Chondrocyte (in vitro differentiated cells): ENCODE measurements around the gene ARFGAP1. TPM values are rescaled to one million over a fixed set of nuclear protein-coding genes. Genes with fewer than 3 reads are reported as not detected.
"Not testable (repeated sequence)": the region's sequence is repeated elsewhere in the genome, so short reads cannot be mapped to it uniquely, and the experiment has no call there.

Source experiments
- DNase-seq: peaks from one replicate; pipeline ENCODE4 v3.0.0; 2021; ENCODE audit warnings: mixed read lengths, low spot score
- H3K27ac Mint-ChIP-seq: one replicate; pipeline ENCODE4 v1.8.0; 2021; ENCODE audit warnings: mild to moderate bottlenecking, moderate library complexity, mixed read lengths; ENCODE audit not compliant: unreplicated experiment
- H3K27me3 Mint-ChIP-seq: 2 replicates; pipeline ENCODE4 v1.8.0; 2021; ENCODE audit warnings: low read depth, mixed read lengths
- H3K36me3 Mint-ChIP-seq: 2 replicates; pipeline ENCODE4 v1.8.0; 2021; ENCODE audit warnings: low read depth, mixed read lengths
- H3K4me1 Mint-ChIP-seq: 2 replicates; pipeline ENCODE4 v1.8.0; 2021; ENCODE audit warnings: low read depth, mild to moderate bottlenecking, mixed read lengths
- H3K4me3 Mint-ChIP-seq: one replicate; pipeline ENCODE4 v1.8.0; 2021; ENCODE audit warnings: mild to moderate bottlenecking, moderate library complexity, mixed read lengths; ENCODE audit not compliant: unreplicated experiment
- H3K9me3 Mint-ChIP-seq: 2 replicates; pipeline ENCODE4 v1.8.0; 2021; ENCODE audit warnings: low read depth, mixed read lengths
- CTCF ChIP-seq: fragments of 200-600 bp; sonication (generic); IDR thresholded peaks from 2 replicates; pipeline ENCODE4 v1.5.0; 2021; ENCODE audit warnings: antibody characterized with exemption, mild to moderate bottlenecking, moderate library complexity
- total RNA-seq: library from RNA; stranded (reverse); gene quantifications from 3 replicates; pipeline ENCODE4 v1.2.1, GENCODE V29; 2021

ARFGAP1 gene
- total RNA-seq, 1 donor from 2014 or later, result 117 TPM

DNA sequence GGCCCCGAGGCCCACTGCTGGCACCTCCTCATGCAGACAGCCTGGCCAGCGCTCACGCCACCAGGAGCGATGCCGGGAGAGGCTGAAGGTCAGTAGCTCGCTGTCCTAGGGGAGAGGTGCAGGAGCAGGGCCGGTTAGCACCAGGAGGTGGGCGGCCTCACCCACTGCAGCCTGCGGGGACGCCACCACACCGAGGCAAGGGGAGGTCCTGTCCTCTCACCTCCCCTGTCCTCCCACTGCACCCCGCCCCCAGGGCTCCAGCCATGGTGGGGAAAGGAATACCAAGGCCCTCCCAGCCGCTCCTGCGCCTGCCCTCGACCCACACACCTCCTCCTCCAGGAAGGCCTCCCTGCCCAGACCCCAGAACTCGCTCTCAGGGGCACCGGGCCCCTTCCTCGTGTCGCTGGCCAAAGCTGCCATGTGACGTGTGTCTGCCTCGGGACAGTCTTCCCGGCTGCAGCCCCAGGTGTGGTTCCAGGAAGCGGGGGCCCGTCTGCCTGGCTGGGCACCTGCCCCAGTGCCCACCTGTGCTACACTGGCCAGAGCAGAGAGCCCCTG, 24.9 kb upstream of the ARFGAP1 start:
- Mint-ChIP-seq H3K4me3 (no peak overlapping the region), H3K4me1 (peaks cover 9% of the 10 kb centered on the region), H3K9me3 (no peaks in the 10 kb centered on the region), H3K36me3 (no peaks in the 10 kb centered on the region), H3K27me3 (peaks cover 7% of the 10 kb centered on the region), H3K27ac (no peak overlapping the region)
- DNase-seq, result no peak
- TF ChIP-seq CTCF, result no peak

- TF ChIP-seq CTCF, result no peak
- H3K4me3 Mint-ChIP-seq, result no peak overlapping the region
- no peak overlapping the region for H3K27ac Mint-ChIP-seq
- H3K36me3 Mint-ChIP-seq, result no peaks in the 10 kb centered on the region
- peaks cover 12% of the 10 kb centered on the region for H3K27me3 Mint-ChIP-seq
- H3K4me1 Mint-ChIP-seq, result peaks cover 13% of the 10 kb centered on the region
- no peak for DNase-seq
- no peaks in the 10 kb centered on the region for H3K9me3 Mint-ChIP-seq
Measured at GRCh38 chr20:63248835-63249591, 23.6 kb upstream of the ARFGAP1 start.

GRCh38 chr20:63249891-63250290, 22.7 kb upstream of the ARFGAP1 start:
- Mint-ChIP-seq H3K27me3 (peaks cover 14% of the 10 kb centered on the region), H3K4me1 (peaks cover 13% of the 10 kb centered on the region), H3K27ac (no peak overlapping the region), H3K36me3 (no peaks in the 10 kb centered on the region), H3K4me3 (no peak overlapping the region), H3K9me3 (no peaks in the 10 kb centered on the region)
- no peak for DNase-seq
- TF ChIP-seq CTCF, result no peak

DNA sequence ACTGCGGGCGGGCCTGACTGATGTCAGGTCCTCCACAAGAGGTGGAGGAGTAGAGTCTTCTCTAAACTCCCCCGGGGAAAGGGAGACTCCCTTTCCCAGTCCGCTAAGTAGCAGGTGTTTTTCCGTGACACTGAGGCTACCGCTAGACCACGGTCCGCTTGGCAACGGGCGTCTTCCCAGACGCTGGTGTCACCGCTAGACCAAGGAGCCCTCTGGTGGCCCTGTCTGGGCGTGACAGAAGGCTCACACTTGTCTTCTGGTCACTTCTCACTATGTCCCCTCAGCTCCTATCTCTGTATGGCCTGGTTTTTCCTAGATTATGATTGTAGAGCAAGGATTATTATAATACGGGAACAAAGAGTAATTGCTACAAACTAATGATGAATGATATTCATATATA, 21.3 kb upstream of the ARFGAP1 start:
- TF ChIP-seq CTCF, result peak; percentile 72
- not testable (repeated sequence) for H3K36me3 Mint-ChIP-seq, DNase-seq, H3K9me3 Mint-ChIP-seq, H3K4me1 Mint-ChIP-seq, H3K27ac Mint-ChIP-seq, H3K4me3 Mint-ChIP-seq
- H3K27me3 Mint-ChIP-seq, result peaks cover 20% of the 10 kb centered on the region

DNA sequence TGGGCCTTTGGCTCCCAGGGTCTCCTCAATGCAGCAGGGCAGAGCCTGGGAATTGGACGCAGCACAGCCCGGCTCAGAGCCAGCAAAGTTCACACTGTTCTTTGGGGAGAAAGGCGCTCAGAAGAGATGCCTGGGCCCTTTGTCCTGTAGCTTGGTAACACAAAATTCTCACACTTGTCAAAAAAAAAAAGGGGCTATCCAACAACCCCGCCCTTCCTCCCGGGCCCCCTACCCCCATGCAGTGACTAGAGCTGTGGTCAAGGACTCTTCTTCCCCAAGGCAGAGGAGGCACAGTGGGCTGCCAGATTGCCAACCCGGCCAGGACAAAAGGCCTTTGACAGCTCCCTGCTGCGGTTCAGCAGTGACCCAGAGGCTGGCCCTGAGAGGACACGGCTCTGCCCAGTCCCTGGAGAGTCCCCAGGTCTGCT, 20.3 kb upstream of the ARFGAP1 start:
- Mint-ChIP-seq H3K4me1 (peaks cover 7% of the 10 kb centered on the region), H3K27me3 (peaks cover 24% of the 10 kb centered on the region), H3K9me3 (peaks cover 4% of the 10 kb centered on the region), H3K36me3 (peaks cover 4% of the 10 kb centered on the region), H3K4me3 (no peak overlapping the region), H3K27ac (no peak overlapping the region)
- no peak for TF ChIP-seq CTCF
- DNase-seq, result no peak
